ENCODE results near the gene MAMSTR.

GRCh38 chr19:48750771-48751504 lies 31.4 kb upstream of the MAMSTR start:
- TF ChIP-seq, protein P1, sequence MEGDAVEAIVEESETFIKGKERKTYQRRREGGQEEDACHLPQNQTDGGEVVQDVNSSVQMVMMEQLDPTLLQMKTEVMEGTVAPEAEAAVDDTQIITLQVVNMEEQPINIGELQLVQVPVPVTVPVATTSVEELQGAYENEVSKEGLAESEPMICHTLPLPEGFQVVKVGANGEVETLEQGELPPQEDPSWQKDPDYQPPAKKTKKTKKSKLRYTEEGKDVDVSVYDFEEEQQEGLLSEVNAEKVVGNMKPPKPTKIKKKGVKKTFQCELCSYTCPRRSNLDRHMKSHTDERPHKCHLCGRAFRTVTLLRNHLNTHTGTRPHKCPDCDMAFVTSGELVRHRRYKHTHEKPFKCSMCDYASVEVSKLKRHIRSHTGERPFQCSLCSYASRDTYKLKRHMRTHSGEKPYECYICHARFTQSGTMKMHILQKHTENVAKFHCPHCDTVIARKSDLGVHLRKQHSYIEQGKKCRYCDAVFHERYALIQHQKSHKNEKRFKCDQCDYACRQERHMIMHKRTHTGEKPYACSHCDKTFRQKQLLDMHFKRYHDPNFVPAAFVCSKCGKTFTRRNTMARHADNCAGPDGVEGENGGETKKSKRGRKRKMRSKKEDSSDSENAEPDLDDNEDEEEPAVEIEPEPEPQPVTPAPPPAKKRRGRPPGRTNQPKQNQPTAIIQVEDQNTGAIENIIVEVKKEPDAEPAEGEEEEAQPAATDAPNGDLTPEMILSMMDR (conservative IDR thresholded peaks at IDR 0.05; ENCODE audit: low read length), result no peak
- no peak for TF ChIP-seq EZH2phosphoT487 (IDR thresholded peaks at IDR 0.05; ENCODE audit: borderline replicate concordance)
